ENCODE measurements around the gene COL27A1.
A peak's percentile ranks its signal among the peaks of the same experiment; 100 is the strongest.

The COL27A1 gene

GRCh38 chr9:114344692-114345091, 189.4 kb downstream of the COL27A1 start:
- ChIA-PET POLR2A (no interaction called here), CTCF (interaction anchor here (1.2 kb wide), 1 partner anchor 43 kb away, joined by 3 read pairs; the partner anchor contains the start of gene AKNA)
- no peak for DNase-seq (ENCODE audit: low read depth, low spot score)
- TF ChIP-seq CTCF (IDR thresholded peaks at IDR 0.05; ENCODE audit: insufficient read depth, low read length, missing control alignments) = no peak
- no peak overlapping the region for H3K4me3 ChIP-seq (ENCODE audit: low read depth, low read length)

- no peak overlapping the region for H3K4me3 ChIP-seq (ENCODE audit: low read depth, low read length)
- POLR2A ChIA-PET = no interaction called here
- no peak for TF ChIP-seq CTCF (IDR thresholded peaks at IDR 0.05; ENCODE audit: insufficient read depth, low read length, missing control alignments)
- no peak for DNase-seq (ENCODE audit: low read depth, low spot score)
- CTCF ChIA-PET = interaction anchor here (0.8 to 1.1 kb wide), 3 partner anchors 11 to 238 kb away, joined by 3 to 7 read pairs (median 4); no protein-coding TSS in a partner anchor
Measured at GRCh38 chr9:114345493-114346065, 190.2 kb downstream of the COL27A1 start.

GRCh38 chr9:114346146-114346545, 190.8 kb downstream of the COL27A1 start:
- DNase-seq (ENCODE audit: low read depth, low spot score) = no peak
- ChIA-PET POLR2A (no interaction called here), CTCF (interaction anchor here (0.8 to 1.1 kb wide), 3 partner anchors 10 to 238 kb away, joined by 3 to 7 read pairs (median 4); no protein-coding TSS in a partner anchor)
- TF ChIP-seq CTCF (IDR thresholded peaks at IDR 0.05; ENCODE audit: insufficient read depth, low read length, missing control alignments) = no peak
- H3K4me3 ChIP-seq (ENCODE audit: low read depth, low read length) = no peak overlapping the region

- no peak for TF ChIP-seq CTCF (IDR thresholded peaks at IDR 0.05; ENCODE audit: insufficient read depth, low read length, missing control alignments)
- POLR2A ChIA-PET = no interaction called here
- H3K4me3 ChIP-seq (ENCODE audit: low read depth, low read length) = no peak overlapping the region
- DNase-seq (ENCODE audit: low read depth, low spot score) = no peak
- CTCF ChIA-PET = interaction anchor here (0.7 to 5.8 kb wide), 3 partner anchors 9 to 48 kb away, joined by 3 to 35 read pairs (median 3); no protein-coding TSS in a partner anchor
Measured at GRCh38 chr9:114347675-114348074, 192.3 kb downstream of the COL27A1 start.

- no peak overlapping the region for H3K4me3 ChIP-seq (ENCODE audit: low read depth, low read length)
- no peak for TF ChIP-seq CTCF (IDR thresholded peaks at IDR 0.05; ENCODE audit: insufficient read depth, low read length, missing control alignments)
- ChIA-PET CTCF (interaction anchor here (0.7 to 5.8 kb wide), 2 partner anchors 10 to 47 kb away, joined by 3 to 35 read pairs; no protein-coding TSS in a partner anchor), POLR2A (no interaction called here)
- no peak for DNase-seq (ENCODE audit: low read depth, low spot score)
Measured at GRCh38 chr9:114348261-114348905, 193.0 kb downstream of the COL27A1 start.

GRCh38 chr9:114348906-114349482, 193.7 kb downstream of the COL27A1 start:
- ChIA-PET POLR2A (no interaction called here), CTCF (interaction anchor here (3.4 to 5.8 kb wide), 2 partner anchors 10 to 13 kb away, joined by 14 to 35 read pairs; no protein-coding TSS in a partner anchor)
- DNase-seq (ENCODE audit: low read depth, low spot score) = peak; percentile 98
- no peak for TF ChIP-seq CTCF (IDR thresholded peaks at IDR 0.05; ENCODE audit: insufficient read depth, low read length, missing control alignments)
- H3K4me3 ChIP-seq (ENCODE audit: low read depth, low read length) = no peak overlapping the region
